OCI-LY1 (cell line): Measurements from ENCODE around the gene WWOX.

ENCODE experiments used
- H2AFZ ChIP-seq: fragments of 200-600 bp; sonication (generic), shearing (Covaris generic); 2 replicates; pipeline ENCODE4 v1.6.0; 2014; ENCODE audit warnings: antibody characterized with exemption, mild to moderate bottlenecking, low read length
- H3F3A ChIP-seq: fragments of 200-600 bp; sonication (generic), shearing (Covaris generic); 2 replicates; pipeline ENCODE4 v1.6.0; 2014; ENCODE audit warnings: mild to moderate bottlenecking, antibody characterized with exemption, low read length, moderate library complexity; ENCODE audit not compliant: insufficient read depth
- H3K27ac ChIP-seq: fragments of 200-600 bp; sonication (generic); 2 replicates; pipeline ENCODE4 v1.5.1; 2014; ENCODE audit warnings: low read length, mixed run types, mild to moderate bottlenecking, low read depth; ENCODE audit not compliant: poor library complexity, severe bottlenecking
- H3K27me3 ChIP-seq: fragments of 200-600 bp; sonication (generic); 2 replicates; pipeline ENCODE4 v1.6.0; 2014; ENCODE audit warnings: antibody characterized with exemption, mild to moderate bottlenecking, low read length, moderate library complexity; ENCODE audit not compliant: insufficient read depth
- H3K36me3 ChIP-seq: fragments of 200-600 bp; sonication (generic); 2 replicates; pipeline ENCODE4 v1.6.1; 2014; ENCODE audit warnings: mild to moderate bottlenecking, antibody characterized with exemption, low read length, moderate library complexity, mixed read lengths; ENCODE audit not compliant: insufficient read depth
- H3K4me1 ChIP-seq: fragments of 200-600 bp; sonication (generic); 2 replicates; pipeline ENCODE4 v1.5.1; 2014; ENCODE audit warnings: mild to moderate bottlenecking, low read length, moderate library complexity; ENCODE audit not compliant: insufficient read depth, severe bottlenecking
- H3K4me2 ChIP-seq: fragments of 200-600 bp; sonication (generic), shearing (Covaris generic); 2 replicates; pipeline ENCODE4 v1.6.1; 2014; ENCODE audit warnings: low read length
- H3K4me3 ChIP-seq: fragments of 200-600 bp; sonication (generic); 2 replicates; pipeline ENCODE4 v1.5.1; 2014; ENCODE audit warnings: low read length, low read depth, mild to moderate bottlenecking, mixed read lengths; ENCODE audit not compliant: poor library complexity, severe bottlenecking
- H3K79me2 ChIP-seq: fragments of 200-600 bp; shearing (Covaris generic); 2 replicates; pipeline ENCODE4 v1.6.1; 2016; ENCODE audit warnings: mixed run types, low read length, mixed read lengths; ENCODE audit not compliant: insufficient read depth
- H3K9ac ChIP-seq: fragments of 200-600 bp; sonication (generic), shearing (Covaris generic); 2 replicates; pipeline ENCODE4 v1.6.1; 2014; ENCODE audit warnings: mild to moderate bottlenecking, low read length, mixed read lengths
- H3K9me2 ChIP-seq: fragments of 200-600 bp; sonication (generic), shearing (Covaris generic); 2 replicates; pipeline ENCODE4 v1.6.1; 2014; ENCODE audit warnings: low read depth, mild to moderate bottlenecking, low read length, mixed read lengths
- H3K9me3 ChIP-seq: fragments of 200-600 bp; shearing (Covaris generic); 2 replicates; pipeline ENCODE4 v1.6.1; 2014; ENCODE audit warnings: low read length, mixed read lengths
- H4K20me1 ChIP-seq: fragments of 200-600 bp; sonication (generic), shearing (Covaris generic); 2 replicates; pipeline ENCODE4 v1.6.0; 2016; ENCODE audit warnings: mild to moderate bottlenecking, low read length; ENCODE audit not compliant: insufficient read depth
- EZH2 ChIP-seq: fragments of 200-600 bp; sonication (generic), shearing (Covaris generic); IDR thresholded peaks from 2 replicates; pipeline ENCODE4 v1.8.0; 2017; ENCODE audit warnings: borderline replicate concordance, mixed run types, mild to moderate bottlenecking, antibody characterized with exemption, low read length, moderate library complexity, mixed read lengths
- TF ChIP-seq, protein P1 (sequence below): fragments of 200-600 bp; sonication (generic), shearing (Covaris generic); IDR thresholded peaks from 2 replicates; pipeline ENCODE4 v1.5.1; 2017; ENCODE audit warnings: mild to moderate bottlenecking, antibody characterized with exemption, low read length, moderate library complexity, mixed read lengths

The WWOX gene

GRCh38 chr16:78695391-78695790, 595.9 kb downstream of the WWOX start:
- Histone ChIP-seq H3K4me2 (no peak overlapping the region), H3K79me2 (no peaks in the 10 kb centered on the region), H3K9me3 (no peaks in the 10 kb centered on the region), H3K4me3 (no peak overlapping the region), H3K27me3 (no peaks in the 10 kb centered on the region), H3K36me3 (no peaks in the 10 kb centered on the region), H3F3A (no peaks in the 10 kb centered on the region), H4K20me1 (no peaks in the 10 kb centered on the region), H3K4me1 (no peaks in the 10 kb centered on the region), H2AFZ (no peak overlapping the region), H3K9ac (no peak overlapping the region), H3K9me2 (no peaks in the 10 kb centered on the region), H3K27ac (no peak overlapping the region)
- TF ChIP-seq EZH2: no peak
- TF ChIP-seq, protein P1, sequence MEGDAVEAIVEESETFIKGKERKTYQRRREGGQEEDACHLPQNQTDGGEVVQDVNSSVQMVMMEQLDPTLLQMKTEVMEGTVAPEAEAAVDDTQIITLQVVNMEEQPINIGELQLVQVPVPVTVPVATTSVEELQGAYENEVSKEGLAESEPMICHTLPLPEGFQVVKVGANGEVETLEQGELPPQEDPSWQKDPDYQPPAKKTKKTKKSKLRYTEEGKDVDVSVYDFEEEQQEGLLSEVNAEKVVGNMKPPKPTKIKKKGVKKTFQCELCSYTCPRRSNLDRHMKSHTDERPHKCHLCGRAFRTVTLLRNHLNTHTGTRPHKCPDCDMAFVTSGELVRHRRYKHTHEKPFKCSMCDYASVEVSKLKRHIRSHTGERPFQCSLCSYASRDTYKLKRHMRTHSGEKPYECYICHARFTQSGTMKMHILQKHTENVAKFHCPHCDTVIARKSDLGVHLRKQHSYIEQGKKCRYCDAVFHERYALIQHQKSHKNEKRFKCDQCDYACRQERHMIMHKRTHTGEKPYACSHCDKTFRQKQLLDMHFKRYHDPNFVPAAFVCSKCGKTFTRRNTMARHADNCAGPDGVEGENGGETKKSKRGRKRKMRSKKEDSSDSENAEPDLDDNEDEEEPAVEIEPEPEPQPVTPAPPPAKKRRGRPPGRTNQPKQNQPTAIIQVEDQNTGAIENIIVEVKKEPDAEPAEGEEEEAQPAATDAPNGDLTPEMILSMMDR: no peak

GRCh38 chr16:78696797-78697196, 597.3 kb downstream of the WWOX start:
- Histone ChIP-seq H3K36me3 (no peaks in the 10 kb centered on the region), H3K27ac (no peak overlapping the region), H3K27me3 (no peaks in the 10 kb centered on the region), H3K4me3 (no peak overlapping the region), H3K9me2 (no peaks in the 10 kb centered on the region), H3K9me3 (no peaks in the 10 kb centered on the region), H3K9ac (no peak overlapping the region), H2AFZ (no peak overlapping the region), H3K79me2 (no peaks in the 10 kb centered on the region), H4K20me1 (no peaks in the 10 kb centered on the region), H3K4me1 (no peaks in the 10 kb centered on the region), H3K4me2 (no peak overlapping the region), H3F3A (no peaks in the 10 kb centered on the region)
- TF ChIP-seq, protein P1: no peak
- TF ChIP-seq EZH2: no peak

GRCh38 chr16:78697426-78697825, 598.0 kb downstream of the WWOX start:
- H3K27me3 ChIP-seq: no peaks in the 10 kb centered on the region
- no peaks in the 10 kb centered on the region for H3K9me3 ChIP-seq
- no peak overlapping the region for H3K4me2 ChIP-seq
- no peak overlapping the region for H2AFZ ChIP-seq
- no peaks in the 10 kb centered on the region for H3K4me1 ChIP-seq
- H3K79me2 ChIP-seq: no peaks in the 10 kb centered on the region
- no peaks in the 10 kb centered on the region for H3K36me3 ChIP-seq
- no peaks in the 10 kb centered on the region for H3K9me2 ChIP-seq
- H3K4me3 ChIP-seq: no peak overlapping the region
- H4K20me1 ChIP-seq: no peaks in the 10 kb centered on the region
- H3F3A ChIP-seq: no peaks in the 10 kb centered on the region
- H3K27ac ChIP-seq: no peak overlapping the region
- H3K9ac ChIP-seq: no peak overlapping the region
- no peak for TF ChIP-seq EZH2
- TF ChIP-seq, protein P1: no peak
